Neural progenitor cell (in vitro differentiated cells): ENCODE data around the gene MROH2A.

Source experiments
- EZH2 ChIP-seq: fragments of 200-600 bp; sonication (generic); IDR thresholded peaks from 2 replicates; pipeline ENCODE4 v1.6.1; 2017; ENCODE audit warnings: antibody characterized with exemption, mild to moderate bottlenecking, moderate library complexity
- TF ChIP-seq, protein P1 (sequence below): fragments of 200-600 bp; sonication (generic); IDR thresholded peaks from 2 replicates; pipeline ENCODE4 v1.5.1; 2017; ENCODE audit warnings: antibody characterized with exemption, mild to moderate bottlenecking

DNA sequence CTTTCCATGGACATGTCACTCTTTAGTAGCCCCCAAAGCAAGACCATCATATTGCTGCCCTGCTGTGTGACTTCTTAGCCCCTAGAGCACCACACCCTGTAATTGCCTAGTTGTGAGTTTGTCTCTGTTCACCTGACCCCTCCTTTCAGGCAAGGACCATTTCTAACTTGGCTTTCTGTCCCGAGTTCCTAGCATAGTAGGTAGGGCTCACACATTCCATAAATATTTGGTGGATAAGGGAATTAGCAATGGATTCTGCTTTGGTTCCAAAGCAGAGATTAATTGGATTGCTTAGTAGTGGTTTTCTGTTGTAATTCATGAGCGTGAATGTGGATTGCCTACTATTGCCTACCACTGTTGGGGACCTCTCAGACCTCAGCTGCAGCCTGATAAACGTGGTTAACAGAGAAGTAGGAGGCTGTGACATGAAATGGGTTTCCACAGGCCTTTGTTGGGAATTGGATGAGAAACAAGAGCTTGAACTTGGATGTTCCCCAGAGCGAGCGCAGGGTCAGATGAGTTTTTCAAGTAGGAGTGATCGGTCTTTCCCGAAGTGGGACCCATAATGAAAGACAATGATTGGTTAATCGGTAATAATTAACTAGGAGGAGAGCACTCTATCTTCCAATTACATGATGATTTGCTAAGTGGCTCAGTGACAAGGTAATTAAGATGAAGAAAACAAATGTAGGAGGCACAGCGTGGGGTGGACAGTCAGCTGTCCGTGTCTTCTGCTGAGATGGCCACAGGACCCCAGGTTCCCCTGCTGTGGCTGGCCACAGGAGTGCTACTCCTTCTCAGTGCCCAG lies 31.5 kb upstream of the MROH2A start:
- TF ChIP-seq, protein P1, sequence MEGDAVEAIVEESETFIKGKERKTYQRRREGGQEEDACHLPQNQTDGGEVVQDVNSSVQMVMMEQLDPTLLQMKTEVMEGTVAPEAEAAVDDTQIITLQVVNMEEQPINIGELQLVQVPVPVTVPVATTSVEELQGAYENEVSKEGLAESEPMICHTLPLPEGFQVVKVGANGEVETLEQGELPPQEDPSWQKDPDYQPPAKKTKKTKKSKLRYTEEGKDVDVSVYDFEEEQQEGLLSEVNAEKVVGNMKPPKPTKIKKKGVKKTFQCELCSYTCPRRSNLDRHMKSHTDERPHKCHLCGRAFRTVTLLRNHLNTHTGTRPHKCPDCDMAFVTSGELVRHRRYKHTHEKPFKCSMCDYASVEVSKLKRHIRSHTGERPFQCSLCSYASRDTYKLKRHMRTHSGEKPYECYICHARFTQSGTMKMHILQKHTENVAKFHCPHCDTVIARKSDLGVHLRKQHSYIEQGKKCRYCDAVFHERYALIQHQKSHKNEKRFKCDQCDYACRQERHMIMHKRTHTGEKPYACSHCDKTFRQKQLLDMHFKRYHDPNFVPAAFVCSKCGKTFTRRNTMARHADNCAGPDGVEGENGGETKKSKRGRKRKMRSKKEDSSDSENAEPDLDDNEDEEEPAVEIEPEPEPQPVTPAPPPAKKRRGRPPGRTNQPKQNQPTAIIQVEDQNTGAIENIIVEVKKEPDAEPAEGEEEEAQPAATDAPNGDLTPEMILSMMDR: no peak
- TF ChIP-seq EZH2: no peak
